Hippocampal formation (tissue), 2 donors: ENCODE measurements around the gene SNX10.

ENCODE experiments used
- DNase-seq, 2 donors: peaks; one replicate each; lab custom pipeline; 2025; lab: John Stamatoyannopoulos, UW

The SNX10 gene

DNA sequence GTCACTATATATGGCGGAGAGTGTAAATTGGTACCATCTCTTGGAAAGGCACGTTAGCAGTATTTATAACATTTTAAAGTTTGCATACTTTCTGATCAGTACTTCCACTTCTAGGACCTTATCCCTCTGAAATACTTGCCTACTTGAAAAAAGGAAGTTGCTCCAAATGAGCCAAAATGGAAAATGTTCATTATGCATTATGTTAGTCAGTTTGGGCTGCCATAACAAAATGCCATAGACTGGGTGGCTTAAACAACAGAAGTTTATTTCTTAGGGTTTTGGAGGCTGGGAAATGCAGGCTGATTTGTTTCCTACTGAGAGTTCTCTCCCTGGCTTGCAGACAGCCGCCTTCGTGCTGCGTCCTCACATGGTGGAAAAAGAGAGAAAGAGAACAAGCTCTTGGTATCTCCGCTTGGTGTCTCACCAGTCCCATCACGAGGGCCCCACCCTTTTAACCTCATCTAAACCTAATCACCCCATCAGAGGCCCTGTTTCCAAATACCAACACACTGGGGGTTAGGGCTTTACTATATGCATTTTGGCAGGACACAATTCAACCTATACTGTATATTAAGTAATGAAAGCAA is 6.9 kb downstream of the SNX10 start:
- DNase-seq: no peak

- DNase-seq: no peak
Measured at GRCh38 chr7:26305090-26305868, 13.6 kb downstream of the SNX10 start.

DNA sequence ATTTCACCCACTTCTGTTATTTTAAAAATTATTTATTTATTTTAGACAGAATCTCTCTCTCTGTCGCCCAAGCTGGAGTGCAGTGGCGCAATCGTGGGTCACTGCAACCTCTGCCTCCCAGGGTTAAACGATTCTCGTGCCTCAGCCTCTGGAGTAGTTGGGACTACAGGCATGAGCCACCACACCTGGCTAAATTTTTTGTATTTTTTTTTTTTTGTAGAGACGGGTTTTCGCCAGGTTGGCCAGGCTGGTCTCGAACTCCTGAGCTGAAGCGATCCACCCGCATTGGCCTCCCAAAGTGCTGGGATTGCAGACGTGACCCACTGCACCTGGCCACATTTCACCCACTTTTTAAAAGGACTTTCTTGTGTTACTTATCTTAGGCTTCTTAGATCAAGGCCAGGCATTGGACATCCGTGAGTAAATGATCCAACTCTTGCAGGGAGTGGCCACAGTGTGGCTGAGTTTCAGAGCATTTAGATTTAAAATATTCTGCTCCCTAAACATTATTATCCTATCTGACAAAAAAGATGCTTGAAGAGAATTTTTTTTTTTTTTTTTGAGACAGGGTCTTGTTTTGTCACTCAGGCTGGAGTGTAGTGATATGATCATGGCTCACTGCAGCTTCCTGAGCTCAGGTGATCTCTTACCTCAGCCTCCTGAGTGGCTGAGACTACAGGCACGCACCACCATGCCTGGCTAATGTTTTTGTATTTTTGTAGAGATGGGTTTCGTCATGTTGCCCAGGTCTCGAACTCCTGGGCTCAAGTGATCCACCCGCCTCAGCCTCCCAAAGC is 14.4 kb downstream of the SNX10 start:
- no peak for DNase-seq

DNA sequence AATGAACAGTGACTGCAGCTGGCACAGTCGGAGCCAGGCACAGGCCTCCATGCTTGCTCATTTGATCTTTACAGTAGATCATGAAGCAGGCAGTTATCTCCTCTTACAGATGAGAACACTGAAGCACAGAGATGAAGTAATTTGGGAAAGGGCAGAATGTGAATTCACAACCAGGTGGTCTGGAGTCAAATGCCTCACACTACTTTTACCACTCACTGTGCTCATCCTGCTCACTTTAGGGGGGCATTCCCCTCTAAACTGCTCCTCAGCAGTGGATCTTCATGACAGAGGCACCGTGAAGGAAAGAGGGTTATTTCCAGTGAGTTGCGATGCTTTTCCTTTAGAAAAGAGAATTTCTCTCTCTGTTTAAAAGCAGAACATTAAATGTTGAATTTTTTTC is 15.1 kb downstream of the SNX10 start:
- no peak for DNase-seq

DNA sequence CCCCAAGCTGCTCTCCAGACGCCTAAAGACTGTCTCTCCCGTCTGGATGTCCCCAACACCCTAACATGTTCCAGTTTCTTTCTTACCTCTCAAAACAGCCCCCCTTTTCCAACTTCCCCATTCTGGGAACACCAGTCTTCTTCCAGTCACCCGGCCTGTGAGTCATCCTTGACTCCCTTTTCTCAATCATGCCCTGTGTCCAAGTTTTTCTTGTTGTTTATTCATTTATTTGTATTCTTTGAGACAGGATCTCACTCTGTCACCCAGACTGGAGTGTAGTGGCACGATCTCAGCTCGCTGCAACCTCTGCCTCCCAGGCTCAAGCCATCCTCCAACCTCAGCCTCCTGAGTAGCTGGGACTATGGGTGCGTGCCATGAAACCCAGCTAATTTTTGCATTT is 15.6 kb downstream of the SNX10 start:
- DNase-seq: no peak

DNA sequence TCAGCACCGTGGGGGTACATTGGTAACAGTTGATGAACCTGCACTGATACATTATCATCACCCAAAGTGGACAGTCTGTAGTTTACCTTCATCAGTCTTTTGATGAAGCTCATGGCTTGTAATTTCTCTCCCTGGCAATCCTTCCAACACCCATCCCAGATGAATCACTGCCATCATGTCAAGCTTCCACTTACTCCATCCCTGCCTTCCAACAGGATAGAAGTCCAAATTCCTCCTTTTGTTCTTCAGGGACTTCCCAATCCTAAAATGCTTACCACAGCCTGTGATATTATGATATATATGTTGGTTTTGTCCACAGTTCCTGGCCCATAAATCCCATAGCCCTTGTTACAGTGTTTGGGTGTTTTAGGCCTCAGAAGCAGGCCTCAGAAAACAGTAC is 16.1 kb downstream of the SNX10 start:
- no peak for DNase-seq

- no peak for DNase-seq
Measured at GRCh38 chr7:26308551-26308950, 16.9 kb downstream of the SNX10 start.

- no peak for DNase-seq
Measured at GRCh38 chr7:26309089-26309488, 17.4 kb downstream of the SNX10 start.

DNA sequence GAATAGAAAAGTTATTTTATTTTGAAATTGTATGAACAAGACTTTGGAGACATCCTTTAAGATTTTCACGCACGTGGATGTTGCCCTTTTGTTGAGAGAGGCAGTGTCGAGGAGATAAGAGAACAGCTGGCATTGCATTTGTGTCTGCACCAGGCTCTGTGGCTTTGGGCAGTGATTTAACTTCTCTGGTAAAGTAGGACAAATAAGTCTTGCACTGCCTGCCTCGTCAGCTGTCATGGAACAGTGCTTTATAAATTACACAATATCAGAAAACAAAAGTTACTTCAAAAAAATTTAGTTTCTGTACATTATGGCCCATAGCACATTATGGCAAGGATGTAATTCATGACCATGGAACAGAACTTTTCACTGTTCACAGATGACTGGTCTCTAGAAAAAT is 20.1 kb downstream of the SNX10 start:
- DNase-seq: no peak

- DNase-seq: no peak
Measured at GRCh38 chr7:26317211-26317610, 25.5 kb downstream of the SNX10 start.

GRCh38 chr7:26318921-26319320 is 27.3 kb downstream of the SNX10 start:
- no peak for DNase-seq

DNA sequence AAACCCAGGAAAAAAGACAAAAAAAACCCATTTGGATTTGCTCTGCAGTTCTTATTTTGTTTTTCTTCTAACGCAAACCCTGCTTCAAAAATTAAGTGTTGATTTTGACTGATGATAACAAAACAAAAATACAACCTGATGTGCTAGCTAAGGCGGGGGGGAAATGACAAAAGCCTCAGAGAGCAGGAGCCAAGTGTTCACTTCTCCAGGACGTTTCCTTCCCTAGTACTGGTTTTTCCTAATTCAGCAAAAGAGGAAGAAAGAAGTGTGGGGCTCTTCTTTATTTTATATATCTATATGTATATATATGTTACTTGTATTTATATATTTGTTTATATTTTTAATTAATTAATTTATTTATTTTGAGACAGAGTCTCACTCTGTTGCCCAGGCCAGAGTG is 28.0 kb downstream of the SNX10 start:
- no peak for DNase-seq

- DNase-seq: no peak
Measured at GRCh38 chr7:26320878-26321277, 29.2 kb downstream of the SNX10 start.

DNA sequence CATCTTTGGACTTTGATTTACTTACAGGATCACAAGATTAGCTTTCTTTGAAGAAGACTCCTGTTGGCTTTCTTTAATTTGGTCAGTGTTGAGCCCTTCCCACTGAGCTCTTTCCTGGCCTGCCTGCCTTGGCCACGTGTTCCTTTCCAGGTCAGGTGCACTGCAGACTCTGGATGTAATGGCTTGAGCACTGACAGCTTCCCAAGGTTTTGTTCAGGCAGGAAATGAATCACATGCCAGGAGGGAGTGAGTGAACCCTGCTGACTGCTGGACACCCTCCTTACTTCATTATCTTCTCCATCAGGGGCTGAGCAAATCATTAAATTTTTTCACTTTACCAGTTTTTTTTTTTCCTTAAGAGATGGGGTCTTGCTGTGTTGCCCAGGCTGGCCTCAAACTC is 29.8 kb downstream of the SNX10 start:
- DNase-seq: no peak

DNA sequence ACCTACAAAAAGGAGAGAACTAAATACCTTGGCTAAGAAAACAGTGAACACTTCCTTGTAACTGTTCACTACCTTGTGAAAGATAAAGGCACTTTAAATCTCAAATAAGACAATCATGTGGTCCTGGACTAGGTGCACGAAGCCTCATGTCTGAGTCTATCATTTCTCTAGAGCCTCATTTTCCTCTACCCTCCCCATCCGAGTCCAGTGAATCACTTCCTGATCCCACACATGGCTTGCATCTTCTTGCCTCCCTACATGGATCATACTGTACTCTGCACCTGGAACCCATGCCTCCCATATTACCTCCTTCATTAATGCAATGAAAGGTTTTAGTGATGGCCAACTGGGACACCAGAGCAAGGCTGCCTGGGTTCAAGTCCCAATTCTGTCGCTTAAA is 34.5 kb downstream of the SNX10 start:
- no peak for DNase-seq

DNA sequence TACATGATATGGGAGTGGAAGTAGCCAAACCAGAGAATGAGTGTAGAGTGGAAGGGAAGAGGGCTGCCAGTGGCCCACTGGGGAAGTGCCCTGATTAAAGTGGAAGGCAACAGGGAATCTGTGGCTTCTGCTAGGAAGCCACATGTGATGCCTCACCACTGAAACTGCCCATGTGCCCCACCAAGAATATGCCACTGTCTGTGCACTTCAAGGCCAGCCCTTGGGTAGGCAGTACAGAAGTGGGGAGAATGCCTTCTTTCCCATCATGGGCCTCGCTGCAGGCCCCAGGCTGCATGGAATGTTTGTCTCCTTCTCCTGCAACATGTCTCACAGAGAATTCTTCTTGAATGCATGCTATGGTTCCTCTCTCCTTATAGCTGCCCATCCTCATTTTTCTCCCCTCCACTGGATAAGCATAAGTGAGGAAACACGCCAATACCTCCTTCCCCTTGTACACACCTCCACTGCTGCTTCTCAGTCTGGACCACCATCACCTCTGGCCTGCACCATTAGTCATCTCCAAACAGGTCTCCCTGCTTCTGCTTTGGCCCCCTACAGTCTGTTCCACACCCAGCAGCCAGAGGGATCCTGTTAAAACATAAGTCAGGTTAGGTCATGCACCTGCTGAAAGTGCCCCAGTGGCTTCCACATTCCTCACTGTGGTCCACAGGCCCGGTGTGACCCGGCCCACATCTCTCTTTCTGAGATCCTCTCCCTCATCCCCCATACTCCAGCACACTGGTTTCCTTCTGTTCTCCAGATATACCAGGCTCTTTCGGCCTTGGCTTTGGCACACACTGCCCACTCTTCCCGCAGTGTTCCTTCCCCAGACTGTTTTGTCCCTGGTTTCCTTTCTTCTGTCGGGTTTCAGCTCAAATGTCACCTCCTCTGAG is 37.1 kb downstream of the SNX10 start:
- DNase-seq: no peak

DNA sequence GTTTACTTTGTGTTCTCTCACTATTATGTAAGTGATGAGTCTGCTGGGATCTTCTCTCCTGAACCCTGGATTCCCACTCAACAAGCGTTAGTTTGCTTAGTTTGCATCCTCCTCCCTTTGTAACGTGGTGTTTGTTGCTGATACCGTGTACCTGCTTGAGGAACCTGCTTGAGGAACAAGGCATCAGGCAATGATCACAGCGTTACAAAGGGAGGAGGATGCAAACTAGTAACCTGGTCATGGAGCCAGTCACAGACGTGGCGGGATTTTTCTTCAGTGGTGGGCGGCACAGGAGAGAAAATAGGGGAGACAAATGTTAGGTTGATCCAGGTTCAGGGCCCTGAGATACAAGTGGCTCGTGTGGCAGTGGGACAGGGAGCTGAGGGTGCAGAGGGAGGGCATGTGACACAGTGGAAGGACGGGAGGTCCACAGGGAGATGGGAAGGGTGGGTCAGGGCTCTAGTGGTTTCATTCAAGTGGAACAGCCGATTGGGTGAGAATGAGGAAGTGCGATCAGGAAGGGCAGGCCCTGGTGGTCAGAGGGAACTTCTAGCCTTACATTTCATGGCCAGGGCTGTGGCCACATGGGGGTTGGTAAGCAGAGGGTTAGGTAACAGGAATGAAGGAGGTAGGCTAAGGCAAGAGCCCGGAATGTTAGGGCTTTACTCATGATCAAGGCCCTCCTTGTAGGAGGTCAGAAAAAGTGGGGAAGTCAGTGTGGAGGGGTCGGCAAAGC is 38.0 kb downstream of the SNX10 start:
- no peak for DNase-seq

GRCh38 chr7:26331113-26331512 is 39.5 kb downstream of the SNX10 start:
- DNase-seq: no peak

GRCh38 chr7:26331789-26332188 is 40.1 kb downstream of the SNX10 start:
- no peak for DNase-seq

- no peak for DNase-seq
Measured at GRCh38 chr7:26332698-26333097, 41.0 kb downstream of the SNX10 start.

GRCh38 chr7:26334166-26334859 is 42.7 kb downstream of the SNX10 start:
- DNase-seq: no peak
